GM23338 (cell line): ENCODE results near the gene TRUB1. TPM values are rescaled to one million over a fixed set of nuclear protein-coding genes. Genes with fewer than 3 reads are reported as not detected.

Source experiments
- ATAC-seq: fragments of 200-7000 bp; cut with Tn5 transposase; 3 replicates; pipeline ENCODE4 v1.9.1; 2020
- DNase-seq: peaks from one replicate; pipeline ENCODE4 v3.0.0-alpha.2; 2015; ENCODE audit warnings: low spot score
- H2AFZ ChIP-seq: fragments of 200-600 bp; sonication (generic); 2 replicates; pipeline ENCODE4 v1.8.0; 2016; ENCODE audit warnings: antibody characterized with exemption, mild to moderate bottlenecking, moderate library complexity
- H3F3A ChIP-seq: fragments of 200-600 bp; sonication (generic); replicated peaks from 2 replicates; pipeline ENCODE4 v1.8.0; 2017; ENCODE audit warnings: antibody characterized with exemption, mixed run types, low read depth
- H3K27ac ChIP-seq: fragments of 200-600 bp; sonication (generic); 2 replicates; pipeline ENCODE4 v1.6.1; 2016; ENCODE audit warnings: low read depth
- H3K27me3 ChIP-seq: fragments of 200-600 bp; sonication (generic); 2 replicates; pipeline ENCODE4 v1.8.0; 2016; ENCODE audit warnings: mild to moderate bottlenecking, mixed run types, moderate library complexity; ENCODE audit not compliant: insufficient read depth
- H3K36me3 ChIP-seq: fragments of 200-600 bp; sonication (generic); 2 replicates; pipeline ENCODE4 v1.8.0; 2016; ENCODE audit warnings: mild to moderate bottlenecking; ENCODE audit not compliant: insufficient read depth
- H3K4me1 ChIP-seq: fragments of 200-600 bp; sonication (generic); 2 replicates; pipeline ENCODE4 v1.8.0; 2016; ENCODE audit warnings: mild to moderate bottlenecking, moderate library complexity; ENCODE audit not compliant: insufficient read depth
- H3K4me2 ChIP-seq: fragments of 200-600 bp; sonication (generic); 2 replicates; pipeline ENCODE4 v1.7.1; 2017; ENCODE audit warnings: mixed run types
- H3K4me3 ChIP-seq: fragments of 200-600 bp; sonication (generic); 2 replicates; pipeline ENCODE4 v1.6.1; 2016; ENCODE audit warnings: mixed run types
- H3K79me2 ChIP-seq: fragments of 200-600 bp; sonication (generic); replicated peaks from 2 replicates; pipeline ENCODE4 v1.8.0; 2017; ENCODE audit warnings: mild to moderate bottlenecking; ENCODE audit not compliant: insufficient read depth
- H3K9me2 ChIP-seq: fragments of 200-600 bp; sonication (generic); 2 replicates; pipeline ENCODE4 v1.8.0; 2017; ENCODE audit not compliant: insufficient read depth
- H4K20me1 ChIP-seq: fragments of 200-600 bp; sonication (generic); replicated peaks from 2 replicates; pipeline ENCODE4 v1.8.0; 2017; ENCODE audit warnings: mild to moderate bottlenecking; ENCODE audit not compliant: insufficient read depth
- H3K27ac Mint-ChIP-seq: 2 replicates; pipeline ENCODE4 v1.8.0; 2020; ENCODE audit warnings: inconsistent platforms, mild to moderate bottlenecking, moderate library complexity, mixed read lengths
- H3K27me3 Mint-ChIP-seq: 3 replicates; pipeline ENCODE4 v1.8.0; 2022; ENCODE audit warnings: low read depth, mild to moderate bottlenecking, moderate library complexity, mixed read lengths, inconsistent platforms; ENCODE audit not compliant: insufficient read depth, poor library complexity
- H3K36me3 Mint-ChIP-seq: 3 replicates; pipeline ENCODE4 v1.8.0; 2021; ENCODE audit warnings: low read depth, mild to moderate bottlenecking, inconsistent platforms, moderate library complexity, mixed read lengths
- H3K4me1 Mint-ChIP-seq: 3 replicates; pipeline ENCODE4 v1.8.0; 2020; ENCODE audit warnings: mild to moderate bottlenecking, inconsistent platforms, mixed read lengths
- H3K4me3 Mint-ChIP-seq: 3 replicates; pipeline ENCODE4 v1.8.0; 2021; ENCODE audit warnings: moderate library complexity, mild to moderate bottlenecking, inconsistent platforms, mixed read lengths
- H3K9me3 Mint-ChIP-seq: 3 replicates; pipeline ENCODE4 v1.8.0; 2020; ENCODE audit warnings: moderate library complexity, mild to moderate bottlenecking, inconsistent platforms, mixed read lengths
- EZH2 ChIP-seq: fragments of 200-600 bp; sonication (generic); IDR thresholded peaks from one replicate; pipeline ENCODE4 v1.8.0; 2017; ENCODE audit warnings: antibody characterized with exemption, mild to moderate bottlenecking, low read depth; ENCODE audit not compliant: unreplicated experiment
- EZH2phosphoT487 ChIP-seq: fragments of 200-600 bp; sonication (generic); IDR thresholded peaks from one replicate; pipeline ENCODE4 v1.8.1; 2018; ENCODE audit warnings: antibody characterized with exemption; ENCODE audit not compliant: unreplicated experiment
- JUNB ChIP-seq: IDR thresholded peaks from one replicate; pipeline ENCODE4 v1.6.1; 2016; ENCODE audit warnings: antibody characterized with exemption; ENCODE audit not compliant: unreplicated experiment
- STAT1 ChIP-seq: IDR thresholded peaks from one replicate; pipeline ENCODE4 v1.6.1; 2016; ENCODE audit warnings: antibody characterized with exemption; ENCODE audit not compliant: unreplicated experiment
- ZNF114 ChIP-seq: fragments of 250-450 bp; sonication (Bioruptor Pico); IDR thresholded peaks from 2 replicates; pipeline ENCODE4 v1.5.0; 2020; ENCODE audit warnings: mild to moderate bottlenecking, moderate library complexity
- ZNF331 ChIP-seq: fragments of 250-450 bp; sonication (Bioruptor Pico); IDR thresholded peaks from 2 replicates; pipeline ENCODE4 v1.5.0; 2020; ENCODE audit warnings: low read depth, mild to moderate bottlenecking, moderate library complexity
- polyA plus RNA-seq: library from polyadenylated mRNA; unstranded; fragments of >200 nt; fragmentation: Nextera tagmentation; extraction: Ambion mirVana; gene quantifications from 2 replicates; pipeline ENCODE4 v1.2.1, GENCODE V29; 2016
- total RNA-seq: library from RNA; depleted of rRNA; stranded (reverse); fragments of >200 nt; shearing (Covaris generic); gene quantifications from 2 replicates; pipeline ENCODE4 v1.2.3, GENCODE V29; 2014
- TF ChIP-seq, protein P1 (sequence below): IDR thresholded peaks from one replicate; pipeline ENCODE4 v1.6.1; 2018; ENCODE audit warnings: antibody characterized with exemption; ENCODE audit not compliant: unreplicated experiment
- TF ChIP-seq, protein P2 (sequence below): fragments of 250-450 bp; sonication (Bioruptor Pico); IDR thresholded peaks from 2 replicates; pipeline ENCODE4 v1.5.0; 2020; ENCODE audit warnings: mild to moderate bottlenecking, moderate library complexity
- TF ChIP-seq, protein P3 (sequence below): IDR thresholded peaks from 2 replicates; pipeline ENCODE4 v1.6.1; 2016; ENCODE audit warnings: antibody characterized with exemption

TRUB1 gene
- total and polyA plus RNA-seq, 2 experiments from 2014 or later = 15.5 to 34.5 TPM

DNA sequence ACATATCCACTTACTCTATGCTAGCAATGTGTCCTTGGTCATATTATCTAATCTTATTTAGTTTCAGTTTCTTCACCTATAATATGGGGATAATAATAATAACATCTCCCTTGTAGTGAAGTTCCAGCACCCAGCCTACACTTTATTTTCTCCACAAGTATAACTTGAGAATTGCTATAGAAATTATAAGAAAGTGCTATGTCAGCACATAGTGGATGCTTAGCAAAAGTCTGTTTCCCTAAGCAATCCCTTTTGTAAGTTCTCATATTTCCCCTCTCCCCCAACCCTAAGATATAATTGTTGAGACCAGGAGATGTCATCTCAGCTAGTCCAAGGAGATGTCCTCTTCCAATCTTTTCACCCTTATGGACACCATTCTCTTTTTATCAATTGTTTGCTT lies 5.8 kb upstream of the TRUB1 start:
- no peak for ATAC-seq
- no peak overlapping the region for H2AFZ ChIP-seq
- TF ChIP-seq, protein P1, sequence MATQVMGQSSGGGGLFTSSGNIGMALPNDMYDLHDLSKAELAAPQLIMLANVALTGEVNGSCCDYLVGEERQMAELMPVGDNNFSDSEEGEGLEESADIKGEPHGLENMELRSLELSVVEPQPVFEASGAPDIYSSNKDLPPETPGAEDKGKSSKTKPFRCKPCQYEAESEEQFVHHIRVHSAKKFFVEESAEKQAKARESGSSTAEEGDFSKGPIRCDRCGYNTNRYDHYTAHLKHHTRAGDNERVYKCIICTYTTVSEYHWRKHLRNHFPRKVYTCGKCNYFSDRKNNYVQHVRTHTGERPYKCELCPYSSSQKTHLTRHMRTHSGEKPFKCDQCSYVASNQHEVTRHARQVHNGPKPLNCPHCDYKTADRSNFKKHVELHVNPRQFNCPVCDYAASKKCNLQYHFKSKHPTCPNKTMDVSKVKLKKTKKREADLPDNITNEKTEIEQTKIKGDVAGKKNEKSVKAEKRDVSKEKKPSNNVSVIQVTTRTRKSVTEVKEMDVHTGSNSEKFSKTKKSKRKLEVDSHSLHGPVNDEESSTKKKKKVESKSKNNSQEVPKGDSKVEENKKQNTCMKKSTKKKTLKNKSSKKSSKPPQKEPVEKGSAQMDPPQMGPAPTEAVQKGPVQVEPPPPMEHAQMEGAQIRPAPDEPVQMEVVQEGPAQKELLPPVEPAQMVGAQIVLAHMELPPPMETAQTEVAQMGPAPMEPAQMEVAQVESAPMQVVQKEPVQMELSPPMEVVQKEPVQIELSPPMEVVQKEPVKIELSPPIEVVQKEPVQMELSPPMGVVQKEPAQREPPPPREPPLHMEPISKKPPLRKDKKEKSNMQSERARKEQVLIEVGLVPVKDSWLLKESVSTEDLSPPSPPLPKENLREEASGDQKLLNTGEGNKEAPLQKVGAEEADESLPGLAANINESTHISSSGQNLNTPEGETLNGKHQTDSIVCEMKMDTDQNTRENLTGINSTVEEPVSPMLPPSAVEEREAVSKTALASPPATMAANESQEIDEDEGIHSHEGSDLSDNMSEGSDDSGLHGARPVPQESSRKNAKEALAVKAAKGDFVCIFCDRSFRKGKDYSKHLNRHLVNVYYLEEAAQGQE = no peak
- TF ChIP-seq ZNF331 (CRISPR knock-in tag) (no peak), EZH2 (no peak), STAT1 (no peak), JUNB (no peak), EZH2phosphoT487 (no peak), ZNF114 (CRISPR knock-in tag) (no peak)
- TF ChIP-seq, protein P2, sequence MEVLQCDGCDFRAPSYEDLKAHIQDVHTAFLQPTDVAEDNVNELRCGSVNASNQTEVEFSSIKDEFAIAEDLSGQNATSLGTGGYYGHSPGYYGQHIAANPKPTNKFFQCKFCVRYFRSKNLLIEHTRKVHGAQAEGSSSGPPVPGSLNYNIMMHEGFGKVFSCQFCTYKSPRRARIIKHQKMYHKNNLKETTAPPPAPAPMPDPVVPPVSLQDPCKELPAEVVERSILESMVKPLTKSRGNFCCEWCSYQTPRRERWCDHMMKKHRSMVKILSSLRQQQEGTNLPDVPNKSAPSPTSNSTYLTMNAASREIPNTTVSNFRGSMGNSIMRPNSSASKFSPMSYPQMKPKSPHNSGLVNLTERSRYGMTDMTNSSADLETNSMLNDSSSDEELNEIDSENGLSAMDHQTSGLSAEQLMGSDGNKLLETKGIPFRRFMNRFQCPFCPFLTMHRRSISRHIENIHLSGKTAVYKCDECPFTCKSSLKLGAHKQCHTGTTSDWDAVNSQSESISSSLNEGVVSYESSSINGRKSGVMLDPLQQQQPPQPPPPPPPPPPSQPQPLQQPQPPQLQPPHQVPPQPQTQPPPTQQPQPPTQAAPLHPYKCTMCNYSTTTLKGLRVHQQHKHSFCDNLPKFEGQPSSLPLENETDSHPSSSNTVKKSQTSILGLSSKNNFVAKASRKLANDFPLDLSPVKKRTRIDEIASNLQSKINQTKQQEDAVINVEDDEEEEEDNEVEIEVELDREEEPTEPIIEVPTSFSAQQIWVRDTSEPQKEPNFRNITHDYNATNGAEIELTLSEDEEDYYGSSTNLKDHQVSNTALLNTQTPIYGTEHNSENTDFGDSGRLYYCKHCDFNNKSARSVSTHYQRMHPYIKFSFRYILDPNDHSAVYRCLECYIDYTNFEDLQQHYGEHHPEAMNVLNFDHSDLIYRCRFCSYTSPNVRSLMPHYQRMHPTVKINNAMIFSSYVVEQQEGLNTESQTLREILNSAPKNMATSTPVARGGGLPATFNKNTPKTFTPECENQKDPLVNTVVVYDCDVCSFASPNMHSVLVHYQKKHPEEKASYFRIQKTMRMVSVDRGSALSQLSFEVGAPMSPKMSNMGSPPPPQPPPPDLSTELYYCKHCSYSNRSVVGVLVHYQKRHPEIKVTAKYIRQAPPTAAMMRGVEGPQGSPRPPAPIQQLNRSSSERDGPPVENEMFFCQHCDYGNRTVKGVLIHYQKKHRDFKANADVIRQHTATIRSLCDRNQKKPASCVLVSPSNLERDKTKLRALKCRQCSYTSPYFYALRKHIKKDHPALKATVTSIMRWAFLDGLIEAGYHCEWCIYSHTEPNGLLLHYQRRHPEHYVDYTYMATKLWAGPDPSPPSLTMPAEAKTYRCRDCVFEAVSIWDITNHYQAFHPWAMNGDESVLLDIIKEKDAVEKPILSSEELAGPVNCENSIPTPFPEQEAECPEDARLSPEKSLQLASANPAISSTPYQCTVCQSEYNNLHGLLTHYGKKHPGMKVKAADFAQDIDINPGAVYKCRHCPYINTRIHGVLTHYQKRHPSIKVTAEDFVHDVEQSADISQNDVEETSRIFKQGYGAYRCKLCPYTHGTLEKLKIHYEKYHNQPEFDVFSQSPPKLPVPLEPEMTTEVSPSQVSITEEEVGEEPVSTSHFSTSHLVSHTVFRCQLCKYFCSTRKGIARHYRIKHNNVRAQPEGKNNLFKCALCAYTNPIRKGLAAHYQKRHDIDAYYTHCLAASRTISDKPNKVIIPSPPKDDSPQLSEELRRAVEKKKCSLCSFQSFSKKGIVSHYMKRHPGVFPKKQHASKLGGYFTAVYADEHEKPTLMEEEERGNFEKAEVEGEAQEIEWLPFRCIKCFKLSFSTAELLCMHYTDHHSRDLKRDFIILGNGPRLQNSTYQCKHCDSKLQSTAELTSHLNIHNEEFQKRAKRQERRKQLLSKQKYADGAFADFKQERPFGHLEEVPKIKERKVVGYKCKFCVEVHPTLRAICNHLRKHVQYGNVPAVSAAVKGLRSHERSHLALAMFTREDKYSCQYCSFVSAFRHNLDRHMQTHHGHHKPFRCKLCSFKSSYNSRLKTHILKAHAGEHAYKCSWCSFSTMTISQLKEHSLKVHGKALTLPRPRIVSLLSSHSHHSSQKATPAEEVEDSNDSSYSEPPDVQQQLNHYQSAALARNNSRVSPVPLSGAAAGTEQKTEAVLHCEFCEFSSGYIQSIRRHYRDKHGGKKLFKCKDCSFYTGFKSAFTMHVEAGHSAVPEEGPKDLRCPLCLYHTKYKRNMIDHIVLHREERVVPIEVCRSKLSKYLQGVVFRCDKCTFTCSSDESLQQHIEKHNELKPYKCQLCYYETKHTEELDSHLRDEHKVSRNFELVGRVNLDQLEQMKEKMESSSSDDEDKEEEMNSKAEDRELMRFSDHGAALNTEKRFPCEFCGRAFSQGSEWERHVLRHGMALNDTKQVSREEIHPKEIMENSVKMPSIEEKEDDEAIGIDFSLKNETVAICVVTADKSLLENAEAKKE = no peak
- TF ChIP-seq, protein P3, sequence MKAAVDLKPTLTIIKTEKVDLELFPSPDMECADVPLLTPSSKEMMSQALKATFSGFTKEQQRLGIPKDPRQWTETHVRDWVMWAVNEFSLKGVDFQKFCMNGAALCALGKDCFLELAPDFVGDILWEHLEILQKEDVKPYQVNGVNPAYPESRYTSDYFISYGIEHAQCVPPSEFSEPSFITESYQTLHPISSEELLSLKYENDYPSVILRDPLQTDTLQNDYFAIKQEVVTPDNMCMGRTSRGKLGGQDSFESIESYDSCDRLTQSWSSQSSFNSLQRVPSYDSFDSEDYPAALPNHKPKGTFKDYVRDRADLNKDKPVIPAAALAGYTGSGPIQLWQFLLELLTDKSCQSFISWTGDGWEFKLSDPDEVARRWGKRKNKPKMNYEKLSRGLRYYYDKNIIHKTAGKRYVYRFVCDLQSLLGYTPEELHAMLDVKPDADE = no peak

More for the DNA sequence above, 5.8 kb upstream of the TRUB1 start:
- no peak overlapping the region for H3K27ac ChIP-seq
- DNase-seq = no peak
- H3K9me2 ChIP-seq = no peaks in the 10 kb centered on the region; the same call in 1 of the 2 replicates
- no peaks in the 10 kb centered on the region for H3K4me1 Mint-ChIP-seq
- H3F3A ChIP-seq = no peaks in the 10 kb centered on the region
- H3K27me3 Mint-ChIP-seq = no peaks in the 10 kb centered on the region
- no peak overlapping the region for H3K27ac Mint-ChIP-seq
- no peak overlapping the region for H3K4me3 Mint-ChIP-seq
- H3K36me3 Mint-ChIP-seq = no peaks in the 10 kb centered on the region; the same call in 2 of the 3 replicates
- no peak overlapping the region for H3K4me3 ChIP-seq
- H3K9me3 Mint-ChIP-seq = peaks cover 12% of the 10 kb centered on the region
- no peaks in the 10 kb centered on the region for H4K20me1 ChIP-seq
- H3K36me3 ChIP-seq = no peaks in the 10 kb centered on the region
- H3K27me3 ChIP-seq = no peaks in the 10 kb centered on the region
- H3K4me2 ChIP-seq = no peak overlapping the region
- H3K79me2 ChIP-seq = no peaks in the 10 kb centered on the region
- no peaks in the 10 kb centered on the region for H3K4me1 ChIP-seq
